Parathyroid adenoma (tissue), 2 donors: Measurements from ENCODE around the gene GATA6.
"Not testable (repeated sequence)": the region's sequence is repeated elsewhere in the genome, so short reads cannot be mapped to it uniquely, and the experiment has no call there.

ENCODE experiments used
- H2AFZ ChIP-seq: fragments of 300-600 bp; sonication (generic); one replicate; pipeline ENCODE4 v1.7.0; 2017; ENCODE audit warnings: antibody characterized with exemption, mild to moderate bottlenecking
- H3K27ac ChIP-seq: fragments of 300-600 bp; sonication (generic); one replicate; pipeline ENCODE4 v1.7.0; 2017
- H3K27me3 ChIP-seq: fragments of 300-600 bp; sonication (generic); one replicate; pipeline ENCODE4 v1.7.0; 2017; ENCODE audit warnings: low read length; ENCODE audit not compliant: control insufficient read depth, insufficient read depth
- H3K36me3 ChIP-seq: fragments of 300-600 bp; sonication (generic); one replicate; pipeline ENCODE4 v1.7.0; 2017; ENCODE audit warnings: low read length; ENCODE audit not compliant: control insufficient read depth, insufficient read depth
- H3K4me1 ChIP-seq: fragments of 300-600 bp; sonication (generic); one replicate; pipeline ENCODE4 v1.7.0; 2017; ENCODE audit warnings: control low read depth
- H3K4me2 ChIP-seq: fragments of 300-600 bp; sonication (generic); one replicate; pipeline ENCODE4 v1.7.0; 2017; ENCODE audit warnings: low read length
- H3K4me3 ChIP-seq: fragments of 300-600 bp; sonication (generic); one replicate; pipeline ENCODE4 v1.7.0; 2017; ENCODE audit warnings: low read depth, low read length
- H3K79me2 ChIP-seq: fragments of 300-600 bp; sonication (generic); one replicate; pipeline ENCODE4 v1.7.0; 2017; ENCODE audit warnings: control low read depth
- H3K9ac ChIP-seq: fragments of 300-600 bp; sonication (generic); one replicate; pipeline ENCODE4 v1.7.0; 2017; ENCODE audit warnings: mild to moderate bottlenecking
- H3K9me3 ChIP-seq: fragments of 300-600 bp; sonication (generic); one replicate; pipeline ENCODE4 v1.7.0; 2017; ENCODE audit warnings: low read length; ENCODE audit not compliant: control insufficient read depth
- CTCF ChIP-seq: fragments of 300-600 bp; sonication (generic); IDR thresholded peaks from one replicate; pipeline ENCODE4 v1.7.0; 2017; ENCODE audit warnings: antibody characterized with exemption, mild to moderate bottlenecking
- donor health status: primary hyperparathyroidism.

Gene GATA6

GRCh38 chr18:22183698-22184170, 14.3 kb downstream of the GATA6 start:
- no peak for TF ChIP-seq CTCF
- Histone ChIP-seq H2AFZ (no peak overlapping the region), H3K4me1 (no peaks in the 10 kb centered on the region), H3K4me3 (no peak overlapping the region), H3K27me3 (no peaks in the 10 kb centered on the region), H3K27ac (no peak overlapping the region), H3K79me2 (no peaks in the 10 kb centered on the region), H3K36me3 (no peaks in the 10 kb centered on the region), H3K9ac (no peak overlapping the region), H3K4me2 (no peak overlapping the region), H3K9me3 (no peaks in the 10 kb centered on the region)

- H3K9ac ChIP-seq, H3K4me3 ChIP-seq, H3K4me2 ChIP-seq, H3K4me1 ChIP-seq, H3K27ac ChIP-seq, H3K9me3 ChIP-seq, H2AFZ ChIP-seq, H3K79me2 ChIP-seq, H3K36me3 ChIP-seq, H3K27me3 ChIP-seq: not testable (repeated sequence)
Measured at GRCh38 chr18:22184573-22184972, 15.2 kb downstream of the GATA6 start.

GRCh38 chr18:22185273-22185672, 15.9 kb downstream of the GATA6 start:
- Histone ChIP-seq H3K4me3 (no peak overlapping the region), H3K79me2 (no peaks in the 10 kb centered on the region), H3K36me3 (no peaks in the 10 kb centered on the region), H3K9ac (no peak overlapping the region), H2AFZ (no peak overlapping the region), H3K9me3 (no peaks in the 10 kb centered on the region), H3K27ac (no peak overlapping the region), H3K4me1 (no peaks in the 10 kb centered on the region), H3K27me3 (no peaks in the 10 kb centered on the region), H3K4me2 (no peak overlapping the region)
- no peak for TF ChIP-seq CTCF

GRCh38 chr18:22185771-22186386, 16.5 kb downstream of the GATA6 start:
- Histone ChIP-seq H2AFZ (no peak overlapping the region), H3K27ac (no peak overlapping the region), H3K9me3 (no peaks in the 10 kb centered on the region), H3K79me2 (no peaks in the 10 kb centered on the region), H3K9ac (no peak overlapping the region), H3K36me3 (no peaks in the 10 kb centered on the region), H3K4me2 (no peak overlapping the region), H3K4me3 (no peak overlapping the region), H3K27me3 (no peaks in the 10 kb centered on the region), H3K4me1 (no peaks in the 10 kb centered on the region)
- TF ChIP-seq CTCF, result no peak

- Histone ChIP-seq H3K36me3 (no peaks in the 10 kb centered on the region), H3K27me3 (no peaks in the 10 kb centered on the region), H3K79me2 (no peaks in the 10 kb centered on the region), H2AFZ (no peak overlapping the region), H3K4me3 (no peak overlapping the region), H3K9me3 (no peaks in the 10 kb centered on the region), H3K27ac (no peak overlapping the region), H3K4me1 (no peaks in the 10 kb centered on the region), H3K4me2 (no peak overlapping the region), H3K9ac (no peak overlapping the region)
- no peak for TF ChIP-seq CTCF
Measured at GRCh38 chr18:22186484-22186971, 17.1 kb downstream of the GATA6 start.
